Measurements from ENCODE around the gene CACNA2D1.

CACNA2D1 gene

GRCh38 chr7:82264783-82265305 is 178.7 kb downstream of the CACNA2D1 start:
- H3K27ac ChIP-seq, result no peak overlapping the region
- no peak overlapping the region for H3K4me3 ChIP-seq
- no peak for DNase-seq (ENCODE audit: low spot score)
- TF ChIP-seq CTCF (IDR thresholded peaks at IDR 0.05), result no peak

- DNase-seq (ENCODE audit: low spot score), result no peak
- H3K27ac ChIP-seq, result no peak overlapping the region
- H3K4me3 ChIP-seq, result no peak overlapping the region
- TF ChIP-seq CTCF (IDR thresholded peaks at IDR 0.05), result no peak
Observed at GRCh38 chr7:82263920-82264782, 179.4 kb downstream of the CACNA2D1 start.

GRCh38 chr7:82258181-82258580 is 185.4 kb downstream of the CACNA2D1 start:
- Histone ChIP-seq H3K4me3 (no peak overlapping the region), H3K27ac (no peak overlapping the region)
- TF ChIP-seq CTCF (IDR thresholded peaks at IDR 0.05), result no peak
- no peak for DNase-seq (ENCODE audit: low spot score)

- Histone ChIP-seq H3K4me3 (no peak overlapping the region), H3K27ac (no peak overlapping the region)
- no peak for TF ChIP-seq CTCF (IDR thresholded peaks at IDR 0.05)
- no peak for DNase-seq (ENCODE audit: low spot score)
Observed at GRCh38 chr7:82257118-82257695, 186.4 kb downstream of the CACNA2D1 start.

- no peak for TF ChIP-seq CTCF (IDR thresholded peaks at IDR 0.05)
- Histone ChIP-seq H3K27ac (no peak overlapping the region), H3K4me3 (no peak overlapping the region)
- no peak for DNase-seq (ENCODE audit: low spot score)
Observed at GRCh38 chr7:82255706-82256105, 187.9 kb downstream of the CACNA2D1 start.

- DNase-seq (ENCODE audit: low spot score), result no peak
- Histone ChIP-seq H3K27ac (no peak overlapping the region), H3K4me3 (no peak overlapping the region)
- no peak for TF ChIP-seq CTCF (IDR thresholded peaks at IDR 0.05)
Observed at GRCh38 chr7:82250598-82250997, 193.0 kb downstream of the CACNA2D1 start.

Measured in coronary artery (tissue), 2 donors.